ENCODE data around the gene BMAL2. TPM values are rescaled to one million over a fixed set of nuclear protein-coding genes. Genes with fewer than 3 reads are reported as not detected.

The BMAL2 gene
- total RNA-seq, 1 experiment from 2014 or later = 16.2 TPM

DNA sequence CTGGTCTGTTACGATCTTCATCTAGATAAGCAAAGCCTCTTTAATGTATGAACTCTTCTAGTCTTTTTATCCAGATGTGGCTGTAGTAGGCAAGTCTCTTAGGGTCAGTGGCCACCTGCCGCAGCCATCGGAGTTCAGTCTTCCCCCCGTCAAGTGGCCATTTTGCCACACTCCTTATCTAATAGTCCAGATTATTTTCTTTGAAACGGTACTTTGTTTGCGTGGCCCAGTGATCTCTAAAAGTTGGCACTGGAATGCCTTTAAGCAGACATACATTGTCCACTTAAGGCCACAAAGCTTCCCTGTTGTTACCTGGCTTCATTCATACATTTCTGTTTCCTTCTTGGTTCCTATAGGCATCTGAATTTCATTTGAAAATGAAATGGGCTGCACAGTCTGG is 36.0 kb upstream of the BMAL2 start:
- no peak overlapping the region for H3K4me3 Mint-ChIP-seq
- TF ChIP-seq, protein P1, sequence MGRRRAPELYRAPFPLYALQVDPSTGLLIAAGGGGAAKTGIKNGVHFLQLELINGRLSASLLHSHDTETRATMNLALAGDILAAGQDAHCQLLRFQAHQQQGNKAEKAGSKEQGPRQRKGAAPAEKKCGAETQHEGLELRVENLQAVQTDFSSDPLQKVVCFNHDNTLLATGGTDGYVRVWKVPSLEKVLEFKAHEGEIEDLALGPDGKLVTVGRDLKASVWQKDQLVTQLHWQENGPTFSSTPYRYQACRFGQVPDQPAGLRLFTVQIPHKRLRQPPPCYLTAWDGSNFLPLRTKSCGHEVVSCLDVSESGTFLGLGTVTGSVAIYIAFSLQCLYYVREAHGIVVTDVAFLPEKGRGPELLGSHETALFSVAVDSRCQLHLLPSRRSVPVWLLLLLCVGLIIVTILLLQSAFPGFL (CRISPR knock-in tag; IDR thresholded peaks at IDR 0.05; ENCODE audit: borderline replicate concordance) = no peak
- TF ChIP-seq NR1H2 (CRISPR knock-in tag; IDR thresholded peaks at IDR 0.05) (no peak), MYBL2 (CRISPR knock-in tag; IDR thresholded peaks at IDR 0.05) (no peak), SMAD4 (CRISPR knock-in tag; IDR thresholded peaks at IDR 0.05) (no peak), ZNF416 (CRISPR knock-in tag; IDR thresholded peaks at IDR 0.05) (no peak), ELF4 (CRISPR knock-in tag; IDR thresholded peaks at IDR 0.05; ENCODE audit: low read depth) (no peak), GRHL2 (CRISPR knock-in tag; IDR thresholded peaks at IDR 0.05; ENCODE audit: insufficient replicate concordance, severe bottlenecking) (no peak), ZNF671 (CRISPR knock-in tag; IDR thresholded peaks at IDR 0.05) (no peak), ZNF317 (CRISPR knock-in tag; IDR thresholded peaks at IDR 0.05; ENCODE audit: borderline replicate concordance, low read depth) (no peak), ZBTB21 (CRISPR knock-in tag; IDR thresholded peaks at IDR 0.05; ENCODE audit: borderline replicate concordance) (no peak), OVOL2 (CRISPR knock-in tag; IDR thresholded peaks at IDR 0.05; ENCODE audit: borderline replicate concordance) (no peak), CREM (CRISPR knock-in tag; IDR thresholded peaks at IDR 0.05) (no peak), ZNF121 (CRISPR knock-in tag; IDR thresholded peaks at IDR 0.05) (no peak)
- TF ChIP-seq, protein P2, sequence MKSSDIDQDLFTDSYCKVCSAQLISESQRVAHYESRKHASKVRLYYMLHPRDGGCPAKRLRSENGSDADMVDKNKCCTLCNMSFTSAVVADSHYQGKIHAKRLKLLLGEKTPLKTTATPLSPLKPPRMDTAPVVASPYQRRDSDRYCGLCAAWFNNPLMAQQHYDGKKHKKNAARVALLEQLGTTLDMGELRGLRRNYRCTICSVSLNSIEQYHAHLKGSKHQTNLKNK (CRISPR knock-in tag; IDR thresholded peaks at IDR 0.05) = no peak
- TF ChIP-seq, protein P3, sequence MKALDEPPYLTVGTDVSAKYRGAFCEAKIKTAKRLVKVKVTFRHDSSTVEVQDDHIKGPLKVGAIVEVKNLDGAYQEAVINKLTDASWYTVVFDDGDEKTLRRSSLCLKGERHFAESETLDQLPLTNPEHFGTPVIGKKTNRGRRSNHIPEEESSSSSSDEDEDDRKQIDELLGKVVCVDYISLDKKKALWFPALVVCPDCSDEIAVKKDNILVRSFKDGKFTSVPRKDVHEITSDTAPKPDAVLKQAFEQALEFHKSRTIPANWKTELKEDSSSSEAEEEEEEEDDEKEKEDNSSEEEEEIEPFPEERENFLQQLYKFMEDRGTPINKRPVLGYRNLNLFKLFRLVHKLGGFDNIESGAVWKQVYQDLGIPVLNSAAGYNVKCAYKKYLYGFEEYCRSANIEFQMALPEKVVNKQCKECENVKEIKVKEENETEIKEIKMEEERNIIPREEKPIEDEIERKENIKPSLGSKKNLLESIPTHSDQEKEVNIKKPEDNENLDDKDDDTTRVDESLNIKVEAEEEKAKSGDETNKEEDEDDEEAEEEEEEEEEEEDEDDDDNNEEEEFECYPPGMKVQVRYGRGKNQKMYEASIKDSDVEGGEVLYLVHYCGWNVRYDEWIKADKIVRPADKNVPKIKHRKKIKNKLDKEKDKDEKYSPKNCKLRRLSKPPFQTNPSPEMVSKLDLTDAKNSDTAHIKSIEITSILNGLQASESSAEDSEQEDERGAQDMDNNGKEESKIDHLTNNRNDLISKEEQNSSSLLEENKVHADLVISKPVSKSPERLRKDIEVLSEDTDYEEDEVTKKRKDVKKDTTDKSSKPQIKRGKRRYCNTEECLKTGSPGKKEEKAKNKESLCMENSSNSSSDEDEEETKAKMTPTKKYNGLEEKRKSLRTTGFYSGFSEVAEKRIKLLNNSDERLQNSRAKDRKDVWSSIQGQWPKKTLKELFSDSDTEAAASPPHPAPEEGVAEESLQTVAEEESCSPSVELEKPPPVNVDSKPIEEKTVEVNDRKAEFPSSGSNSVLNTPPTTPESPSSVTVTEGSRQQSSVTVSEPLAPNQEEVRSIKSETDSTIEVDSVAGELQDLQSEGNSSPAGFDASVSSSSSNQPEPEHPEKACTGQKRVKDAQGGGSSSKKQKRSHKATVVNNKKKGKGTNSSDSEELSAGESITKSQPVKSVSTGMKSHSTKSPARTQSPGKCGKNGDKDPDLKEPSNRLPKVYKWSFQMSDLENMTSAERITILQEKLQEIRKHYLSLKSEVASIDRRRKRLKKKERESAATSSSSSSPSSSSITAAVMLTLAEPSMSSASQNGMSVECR (CRISPR knock-in tag; IDR thresholded peaks at IDR 0.05; ENCODE audit: borderline replicate concordance) = no peak
- TF ChIP-seq, protein P4, sequence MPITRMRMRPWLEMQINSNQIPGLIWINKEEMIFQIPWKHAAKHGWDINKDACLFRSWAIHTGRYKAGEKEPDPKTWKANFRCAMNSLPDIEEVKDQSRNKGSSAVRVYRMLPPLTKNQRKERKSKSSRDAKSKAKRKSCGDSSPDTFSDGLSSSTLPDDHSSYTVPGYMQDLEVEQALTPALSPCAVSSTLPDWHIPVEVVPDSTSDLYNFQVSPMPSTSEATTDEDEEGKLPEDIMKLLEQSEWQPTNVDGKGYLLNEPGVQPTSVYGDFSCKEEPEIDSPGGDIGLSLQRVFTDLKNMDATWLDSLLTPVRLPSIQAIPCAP (CRISPR knock-in tag; IDR thresholded peaks at IDR 0.05) = no peak
- TF ChIP-seq, protein P5, sequence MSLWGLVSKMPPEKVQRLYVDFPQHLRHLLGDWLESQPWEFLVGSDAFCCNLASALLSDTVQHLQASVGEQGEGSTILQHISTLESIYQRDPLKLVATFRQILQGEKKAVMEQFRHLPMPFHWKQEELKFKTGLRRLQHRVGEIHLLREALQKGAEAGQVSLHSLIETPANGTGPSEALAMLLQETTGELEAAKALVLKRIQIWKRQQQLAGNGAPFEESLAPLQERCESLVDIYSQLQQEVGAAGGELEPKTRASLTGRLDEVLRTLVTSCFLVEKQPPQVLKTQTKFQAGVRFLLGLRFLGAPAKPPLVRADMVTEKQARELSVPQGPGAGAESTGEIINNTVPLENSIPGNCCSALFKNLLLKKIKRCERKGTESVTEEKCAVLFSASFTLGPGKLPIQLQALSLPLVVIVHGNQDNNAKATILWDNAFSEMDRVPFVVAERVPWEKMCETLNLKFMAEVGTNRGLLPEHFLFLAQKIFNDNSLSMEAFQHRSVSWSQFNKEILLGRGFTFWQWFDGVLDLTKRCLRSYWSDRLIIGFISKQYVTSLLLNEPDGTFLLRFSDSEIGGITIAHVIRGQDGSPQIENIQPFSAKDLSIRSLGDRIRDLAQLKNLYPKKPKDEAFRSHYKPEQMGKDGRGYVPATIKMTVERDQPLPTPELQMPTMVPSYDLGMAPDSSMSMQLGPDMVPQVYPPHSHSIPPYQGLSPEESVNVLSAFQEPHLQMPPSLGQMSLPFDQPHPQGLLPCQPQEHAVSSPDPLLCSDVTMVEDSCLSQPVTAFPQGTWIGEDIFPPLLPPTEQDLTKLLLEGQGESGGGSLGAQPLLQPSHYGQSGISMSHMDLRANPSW (CRISPR knock-in tag; conservative IDR thresholded peaks at IDR 0.05; ENCODE audit: low read depth) = no peak
- TF ChIP-seq, protein P6, sequence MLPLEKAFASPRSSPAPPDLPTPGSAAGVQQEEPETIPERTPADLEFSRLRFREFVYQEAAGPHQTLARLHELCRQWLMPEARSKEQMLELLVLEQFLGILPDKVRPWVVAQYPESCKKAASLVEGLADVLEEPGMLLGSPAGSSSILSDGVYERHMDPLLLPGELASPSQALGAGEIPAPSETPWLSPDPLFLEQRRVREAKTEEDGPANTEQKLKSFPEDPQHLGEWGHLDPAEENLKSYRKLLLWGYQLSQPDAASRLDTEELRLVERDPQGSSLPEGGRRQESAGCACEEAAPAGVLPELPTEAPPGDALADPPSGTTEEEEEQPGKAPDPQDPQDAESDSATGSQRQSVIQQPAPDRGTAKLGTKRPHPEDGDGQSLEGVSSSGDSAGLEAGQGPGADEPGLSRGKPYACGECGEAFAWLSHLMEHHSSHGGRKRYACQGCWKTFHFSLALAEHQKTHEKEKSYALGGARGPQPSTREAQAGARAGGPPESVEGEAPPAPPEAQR (CRISPR knock-in tag; IDR thresholded peaks at IDR 0.05) = no peak
- TF ChIP-seq, protein P7, sequence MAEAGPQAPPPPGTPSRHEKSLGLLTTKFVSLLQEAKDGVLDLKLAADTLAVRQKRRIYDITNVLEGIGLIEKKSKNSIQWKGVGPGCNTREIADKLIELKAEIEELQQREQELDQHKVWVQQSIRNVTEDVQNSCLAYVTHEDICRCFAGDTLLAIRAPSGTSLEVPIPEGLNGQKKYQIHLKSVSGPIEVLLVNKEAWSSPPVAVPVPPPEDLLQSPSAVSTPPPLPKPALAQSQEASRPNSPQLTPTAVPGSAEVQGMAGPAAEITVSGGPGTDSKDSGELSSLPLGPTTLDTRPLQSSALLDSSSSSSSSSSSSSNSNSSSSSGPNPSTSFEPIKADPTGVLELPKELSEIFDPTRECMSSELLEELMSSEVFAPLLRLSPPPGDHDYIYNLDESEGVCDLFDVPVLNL (CRISPR knock-in tag; IDR thresholded peaks at IDR 0.05; ENCODE audit: borderline replicate concordance, low read depth) = no peak
- TF ChIP-seq, protein P8, sequence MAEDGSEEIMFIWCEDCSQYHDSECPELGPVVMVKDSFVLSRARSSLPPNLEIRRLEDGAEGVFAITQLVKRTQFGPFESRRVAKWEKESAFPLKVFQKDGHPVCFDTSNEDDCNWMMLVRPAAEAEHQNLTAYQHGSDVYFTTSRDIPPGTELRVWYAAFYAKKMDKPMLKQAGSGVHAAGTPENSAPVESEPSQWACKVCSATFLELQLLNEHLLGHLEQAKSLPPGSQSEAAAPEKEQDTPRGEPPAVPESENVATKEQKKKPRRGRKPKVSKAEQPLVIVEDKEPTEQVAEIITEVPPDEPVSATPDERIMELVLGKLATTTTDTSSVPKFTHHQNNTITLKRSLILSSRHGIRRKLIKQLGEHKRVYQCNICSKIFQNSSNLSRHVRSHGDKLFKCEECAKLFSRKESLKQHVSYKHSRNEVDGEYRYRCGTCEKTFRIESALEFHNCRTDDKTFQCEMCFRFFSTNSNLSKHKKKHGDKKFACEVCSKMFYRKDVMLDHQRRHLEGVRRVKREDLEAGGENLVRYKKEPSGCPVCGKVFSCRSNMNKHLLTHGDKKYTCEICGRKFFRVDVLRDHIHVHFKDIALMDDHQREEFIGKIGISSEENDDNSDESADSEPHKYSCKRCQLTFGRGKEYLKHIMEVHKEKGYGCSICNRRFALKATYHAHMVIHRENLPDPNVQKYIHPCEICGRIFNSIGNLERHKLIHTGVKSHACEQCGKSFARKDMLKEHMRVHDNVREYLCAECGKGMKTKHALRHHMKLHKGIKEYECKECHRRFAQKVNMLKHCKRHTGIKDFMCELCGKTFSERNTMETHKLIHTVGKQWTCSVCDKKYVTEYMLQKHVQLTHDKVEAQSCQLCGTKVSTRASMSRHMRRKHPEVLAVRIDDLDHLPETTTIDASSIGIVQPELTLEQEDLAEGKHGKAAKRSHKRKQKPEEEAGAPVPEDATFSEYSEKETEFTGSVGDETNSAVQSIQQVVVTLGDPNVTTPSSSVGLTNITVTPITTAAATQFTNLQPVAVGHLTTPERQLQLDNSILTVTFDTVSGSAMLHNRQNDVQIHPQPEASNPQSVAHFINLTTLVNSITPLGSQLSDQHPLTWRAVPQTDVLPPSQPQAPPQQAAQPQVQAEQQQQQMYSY (CRISPR knock-in tag; IDR thresholded peaks at IDR 0.05) = no peak
- ATAC-seq (no peak), DNase-seq (ENCODE audit: low spot score) (no peak)
- CTCF ChIA-PET = interaction anchor here (1.2 kb wide), 1 partner anchor 10 kb away, joined by 6 read pairs; no protein-coding TSS in a partner anchor
- no peaks in the 10 kb centered on the region for H3K27me3 Mint-ChIP-seq (ENCODE audit: low read depth)
- H3K9me3 Mint-ChIP-seq = peaks cover 9% of the 10 kb centered on the region
- POLR2A ChIA-PET = interaction anchor here (0.6 kb wide), 1 partner anchor 17 kb away, joined by 3 read pairs; no protein-coding TSS in a partner anchor
- no peak overlapping the region for H3K27ac Mint-ChIP-seq
- peaks cover 31% of the 10 kb centered on the region for H3K36me3 Mint-ChIP-seq
- peaks cover 39% of the 10 kb centered on the region for H3K4me1 Mint-ChIP-seq

Data from WTC11 (cell line).